HCT116 (cell line): ENCODE data around the gene LSM14A.

ENCODE experiments used
- CBX3 ChIP-seq: IDR thresholded peaks from 2 replicates; pipeline ENCODE4 v1.6.1; 2012; ENCODE audit warnings: low read depth
- EZH2 ChIP-seq: fragments of 200-600 bp; sonication (generic); IDR thresholded peaks from 2 replicates; pipeline ENCODE4 v1.6.1; 2017; ENCODE audit warnings: antibody characterized with exemption, mixed run types
- MAX ChIP-seq: IDR thresholded peaks from 2 replicates; pipeline ENCODE4 v1.6.1; 2012
- POLR2A ChIP-seq: IDR thresholded peaks from 2 replicates; pipeline ENCODE4 v1.7.0; 2011; ENCODE audit warnings: borderline replicate concordance; ENCODE audit not compliant: insufficient read depth, insufficient read length; ENCODE audit errors: extremely low read depth
- RAD21 ChIP-seq: IDR thresholded peaks from 2 replicates; pipeline ENCODE4 v1.6.1; 2012; ENCODE audit warnings: low read depth, mild to moderate bottlenecking
- REST ChIP-seq: IDR thresholded peaks from 2 replicates; pipeline ENCODE4 v1.6.1; 2012; ENCODE audit warnings: low read depth
- TF ChIP-seq, protein P1 (sequence below), 3 experiments: fragments of 200-600 bp in 1 of 3; sonication (generic) in 1 of 3; IDR thresholded peaks in 2 of 3; conservative IDR thresholded peaks in 1 of 3; 2 replicates each; pipeline ENCODE4 v1.5.1; 2012 to 2017; ENCODE audit warnings: low read depth in 2 of 3, low read length in 2 of 3, antibody characterized with exemption in 1 of 3, borderline replicate concordance in 1 of 3, control low read depth in 1 of 3, mild to moderate bottlenecking in 1 of 3, mixed read lengths in 1 of 3, mixed run types in 1 of 3, moderate library complexity in 1 of 3; ENCODE audit not compliant: insufficient read depth in 1 of 3

DNA sequence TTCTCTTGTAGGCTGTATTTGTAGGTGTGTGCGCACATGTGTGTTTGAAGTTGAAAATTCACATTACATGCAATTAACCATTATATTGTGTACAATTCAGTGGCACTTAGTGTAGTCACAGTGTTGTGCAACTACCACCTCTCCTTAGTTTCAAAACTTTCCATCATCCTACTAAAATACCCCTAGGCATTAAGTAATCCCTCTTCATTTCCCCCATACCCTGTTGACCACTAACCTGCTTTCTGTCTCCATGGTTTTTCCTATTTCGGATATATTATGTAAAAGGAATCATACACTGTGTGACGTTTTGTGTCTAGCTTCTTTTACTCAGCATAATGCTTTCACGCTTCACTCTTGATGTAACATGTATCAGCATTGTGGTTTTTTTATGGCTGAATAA, 16.1 kb downstream of the LSM14A start:
- TF ChIP-seq EZH2: no peak
- TF ChIP-seq REST: no peak
- no peak for TF ChIP-seq CBX3
- TF ChIP-seq, protein P1, sequence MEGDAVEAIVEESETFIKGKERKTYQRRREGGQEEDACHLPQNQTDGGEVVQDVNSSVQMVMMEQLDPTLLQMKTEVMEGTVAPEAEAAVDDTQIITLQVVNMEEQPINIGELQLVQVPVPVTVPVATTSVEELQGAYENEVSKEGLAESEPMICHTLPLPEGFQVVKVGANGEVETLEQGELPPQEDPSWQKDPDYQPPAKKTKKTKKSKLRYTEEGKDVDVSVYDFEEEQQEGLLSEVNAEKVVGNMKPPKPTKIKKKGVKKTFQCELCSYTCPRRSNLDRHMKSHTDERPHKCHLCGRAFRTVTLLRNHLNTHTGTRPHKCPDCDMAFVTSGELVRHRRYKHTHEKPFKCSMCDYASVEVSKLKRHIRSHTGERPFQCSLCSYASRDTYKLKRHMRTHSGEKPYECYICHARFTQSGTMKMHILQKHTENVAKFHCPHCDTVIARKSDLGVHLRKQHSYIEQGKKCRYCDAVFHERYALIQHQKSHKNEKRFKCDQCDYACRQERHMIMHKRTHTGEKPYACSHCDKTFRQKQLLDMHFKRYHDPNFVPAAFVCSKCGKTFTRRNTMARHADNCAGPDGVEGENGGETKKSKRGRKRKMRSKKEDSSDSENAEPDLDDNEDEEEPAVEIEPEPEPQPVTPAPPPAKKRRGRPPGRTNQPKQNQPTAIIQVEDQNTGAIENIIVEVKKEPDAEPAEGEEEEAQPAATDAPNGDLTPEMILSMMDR (IDR thresholded peaks at IDR 0.05 in 2 of 3, conservative IDR thresholded peaks at IDR 0.05 in 1 of 3; ENCODE audit: borderline replicate concordance in 1 of 3, insufficient read depth in 1 of 3, low read depth in 2 of 3, low read length in 2 of 3): no peak
- no peak for TF ChIP-seq RAD21
- no peak for TF ChIP-seq POLR2A
- TF ChIP-seq MAX: no peak
